SK-N-SH treated with all-trans-retinoic acid at 6 μM for 48 hours (cell line): ENCODE results near the gene PCDHB11.
A peak's percentile ranks its signal among the peaks of the same experiment; 100 is the strongest.
"Not testable (repeated sequence)": the region's sequence is repeated elsewhere in the genome, so short reads cannot be mapped to it uniquely, and the experiment has no call there.

Source experiments
- ATAC-seq: fragments of 200-7000 bp; cut with Tn5 transposase; 3 replicates; pipeline ENCODE4 v1.9.1; 2020; ENCODE audit warnings: mild to moderate bottlenecking, moderate library complexity
- ARNTL ChIP-seq: fragments of 450-650 bp; formaldehyde crosslinking; IDR thresholded peaks from 2 replicates; pipeline ENCODE4 v1.5.0; 2020; ENCODE audit warnings: low read depth, mild to moderate bottlenecking, moderate library complexity, borderline replicate concordance
- BACH2 ChIP-seq: fragments of 250-450 bp; sonication (Bioruptor Pico); IDR thresholded peaks from 2 replicates; pipeline ENCODE4 v1.9.0; 2021; ENCODE audit warnings: mild to moderate bottlenecking, borderline replicate concordance
- CSDC2 ChIP-seq: fragments of 250-450 bp; sonication (Bioruptor Pico); IDR thresholded peaks from 2 replicates; pipeline ENCODE4 v1.5.0; 2020; ENCODE audit warnings: mild to moderate bottlenecking, moderate library complexity
- CSRNP3 ChIP-seq: fragments of 250-450 bp; sonication (Bioruptor Pico); IDR thresholded peaks from 2 replicates; pipeline ENCODE4 v1.5.1; 2021; ENCODE audit warnings: mild to moderate bottlenecking, moderate library complexity
- ESRRG ChIP-seq: fragments of 250-450 bp; sonication (Bioruptor Pico); IDR thresholded peaks from 2 replicates; pipeline ENCODE4 v1.6.1; 2021; ENCODE audit warnings: mild to moderate bottlenecking
- GLIS3 ChIP-seq: fragments of 250-450 bp; sonication (Bioruptor Pico); IDR thresholded peaks from 2 replicates; pipeline ENCODE4 v1.5.0; 2020; ENCODE audit warnings: mild to moderate bottlenecking, moderate library complexity
- ISL1 ChIP-seq: fragments of 250-450 bp; sonication (Bioruptor Pico); IDR thresholded peaks from 2 replicates; pipeline ENCODE4 v2.1.2; 2022; ENCODE audit warnings: mild to moderate bottlenecking, moderate library complexity
- OSR1 ChIP-seq: fragments of 250-450 bp; sonication (Bioruptor Pico); IDR thresholded peaks from 2 replicates; pipeline ENCODE4 v1.8.0; 2022; ENCODE audit warnings: moderate library complexity, mild to moderate bottlenecking, inconsistent platforms
- PATZ1 ChIP-seq: fragments of 250-450 bp; sonication (Bioruptor Pico); IDR thresholded peaks from 2 replicates; pipeline ENCODE4 v1.8.0; 2020; ENCODE audit warnings: mild to moderate bottlenecking, moderate library complexity, borderline replicate concordance
- POU6F1 ChIP-seq: fragments of 250-450 bp; sonication (Bioruptor Pico); IDR thresholded peaks from 2 replicates; pipeline ENCODE4 v1.8.0; 2021; ENCODE audit warnings: low read depth, mild to moderate bottlenecking, moderate library complexity, borderline replicate concordance
- PPARA ChIP-seq: fragments of 250-450 bp; sonication (Bioruptor Pico); IDR thresholded peaks from 2 replicates; pipeline ENCODE4 v1.5.0; 2020; ENCODE audit warnings: mild to moderate bottlenecking, borderline replicate concordance
- RARB ChIP-seq: fragments of 250-450 bp; sonication (Bioruptor Pico); IDR thresholded peaks from 2 replicates; pipeline ENCODE4 v1.8.0; 2021; ENCODE audit warnings: mild to moderate bottlenecking, moderate library complexity
- SNAI2 ChIP-seq: fragments of 250-450 bp; sonication (Bioruptor Pico); IDR thresholded peaks from 2 replicates; pipeline ENCODE4 v1.5.0; 2020; ENCODE audit warnings: mild to moderate bottlenecking, moderate library complexity
- TOX ChIP-seq: fragments of 250-450 bp; sonication (Bioruptor Pico); IDR thresholded peaks from 2 replicates; pipeline ENCODE4 v1.8.0; 2021; ENCODE audit warnings: mild to moderate bottlenecking, moderate library complexity, borderline replicate concordance
- TSHZ2 ChIP-seq: fragments of 250-450 bp; sonication (Bioruptor Pico); IDR thresholded peaks from 2 replicates; pipeline ENCODE4 v1.5.0; 2020; ENCODE audit warnings: mild to moderate bottlenecking, moderate library complexity
- ZC3H10 ChIP-seq: fragments of 250-450 bp; sonication (Bioruptor Pico); IDR thresholded peaks from 2 replicates; pipeline ENCODE4 v1.5.1; 2021; ENCODE audit warnings: mild to moderate bottlenecking, moderate library complexity
- ZFP3 ChIP-seq: fragments of 250-450 bp; sonication (Bioruptor Pico); IDR thresholded peaks from 2 replicates; pipeline ENCODE4 v1.5.0; 2020; ENCODE audit warnings: mild to moderate bottlenecking, moderate library complexity
- ZNF565 ChIP-seq: fragments of 450-650 bp; formaldehyde crosslinking; conservative IDR thresholded peaks from 2 replicates; pipeline ENCODE4 v1.5.0; 2020; ENCODE audit warnings: low read depth, mild to moderate bottlenecking, moderate library complexity
- ZNF70 ChIP-seq: fragments of 450-650 bp; formaldehyde crosslinking; IDR thresholded peaks from 2 replicates; pipeline ENCODE4 v1.5.0; 2020; ENCODE audit warnings: mild to moderate bottlenecking, moderate library complexity
- ZNF8 ChIP-seq: fragments of 450-650 bp; formaldehyde crosslinking; IDR thresholded peaks from 2 replicates; pipeline ENCODE4 v1.5.0; 2020; ENCODE audit warnings: mild to moderate bottlenecking, moderate library complexity

PCDHB11 gene

GRCh38 chr5:141180313-141180712, 19.1 kb upstream of the PCDHB11 start:
- no peak for ATAC-seq
- no peak for TF ChIP-seq ZNF565 (CRISPR knock-in tag)
- TF ChIP-seq OSR1 (CRISPR knock-in tag) = no peak
- TF ChIP-seq SNAI2 (CRISPR knock-in tag) = no peak
- no peak for TF ChIP-seq ZNF8 (CRISPR knock-in tag)
- no peak for TF ChIP-seq RARB (CRISPR knock-in tag)
- TF ChIP-seq CSRNP3 = no peak
- TF ChIP-seq PPARA (CRISPR knock-in tag) = no peak
- no peak for TF ChIP-seq ZC3H10 (CRISPR knock-in tag)
- no peak for TF ChIP-seq TOX
- TF ChIP-seq ZFP3 (CRISPR knock-in tag) = no peak
- TF ChIP-seq ZNF70 (CRISPR knock-in tag) = no peak
- TF ChIP-seq PATZ1 = no peak
- no peak for TF ChIP-seq ESRRG
- TF ChIP-seq ISL1 = no peak
- TF ChIP-seq ARNTL (CRISPR knock-in tag) = no peak
- TF ChIP-seq GLIS3 = no peak
- TF ChIP-seq BACH2 = no peak
- TF ChIP-seq POU6F1 (CRISPR knock-in tag) = no peak

- TF ChIP-seq ARNTL (CRISPR knock-in tag) (no peak), POU6F1 (CRISPR knock-in tag) (no peak), ZFP3 (CRISPR knock-in tag) (no peak), CSDC2 (CRISPR knock-in tag) (no peak), ZC3H10 (CRISPR knock-in tag) (no peak), ZNF8 (CRISPR knock-in tag) (no peak), CSRNP3 (no peak), TSHZ2 (CRISPR knock-in tag) (no peak), TOX (no peak), PATZ1 (no peak), RARB (CRISPR knock-in tag) (no peak), SNAI2 (CRISPR knock-in tag) (no peak), GLIS3 (no peak)
- ATAC-seq = peak; percentile 80
Observed at GRCh38 chr5:141182248-141182647, 17.2 kb upstream of the PCDHB11 start, which contains the start of gene PCDHB16. Gene PCDHB16, plus strand, starts transcription at chr5:141182387. Its CDS starts 173 bp downstream, at chr5:141182560.

- ATAC-seq = not testable (repeated sequence)
Observed at GRCh38 chr5:141184117-141184855, 15.1 kb upstream of the PCDHB11 start.
